Astrocyte (in vitro differentiated cells and primary cell): Measurements from ENCODE around the gene CYP4B1. TPM values are rescaled to one million over a fixed set of nuclear protein-coding genes. Genes with fewer than 3 reads are reported as not detected.

Experiments used
- DNase-seq: peaks from one replicate; pipeline ENCODE4 v3.0.0-alpha.2; 2010; ENCODE audit warnings: low read depth
- FAIRE-seq: peaks from 2 replicates; lab custom pipeline; 2011; peaks lifted over from hg19 to GRCh38; lab: Jason Lieb, UNC
- H2AFZ ChIP-seq: 2 replicates; pipeline ENCODE4 v1.6.0; 2012; ENCODE audit warnings: low read depth, low read length, inconsistent platforms
- H3K27ac ChIP-seq: 2 replicates; pipeline ENCODE4 v1.5.1; 2011; ENCODE audit warnings: low read depth, low read length, inconsistent platforms
- H3K27me3 ChIP-seq: 2 replicates; pipeline ENCODE4 v1.6.0; 2011; ENCODE audit warnings: low read length, inconsistent platforms; ENCODE audit not compliant: insufficient read depth
- H3K36me3 ChIP-seq: 2 replicates; pipeline ENCODE4 v1.5.1; 2011; ENCODE audit warnings: low read length, inconsistent platforms; ENCODE audit not compliant: insufficient read depth
- H3K4me1 ChIP-seq: 2 replicates; pipeline ENCODE4 v1.5.1; 2011; ENCODE audit warnings: low read length, inconsistent platforms; ENCODE audit not compliant: insufficient read depth
- H3K4me2 ChIP-seq: 2 replicates; pipeline ENCODE4 v1.6.0; 2012; ENCODE audit warnings: low read length, inconsistent platforms
- H3K4me3 ChIP-seq: 2 replicates; pipeline ENCODE4 v1.5.1; 2011; ENCODE audit warnings: low read depth, mild to moderate bottlenecking, low read length, inconsistent platforms; ENCODE audit not compliant: insufficient read depth
- H3K79me2 ChIP-seq: 2 replicates; pipeline ENCODE4 v1.6.0; 2012; ENCODE audit warnings: mild to moderate bottlenecking, low read length, inconsistent platforms; ENCODE audit not compliant: insufficient read depth
- H3K9ac ChIP-seq: 2 replicates; pipeline ENCODE4 v1.6.0; 2012; ENCODE audit warnings: mild to moderate bottlenecking, low read length, inconsistent platforms
- H3K9me3 ChIP-seq: 2 replicates; pipeline ENCODE4 v1.5.1; 2012; ENCODE audit warnings: low read depth, mild to moderate bottlenecking, low read length, inconsistent platforms; ENCODE audit not compliant: insufficient read depth
- H4K20me1 ChIP-seq: 2 replicates; pipeline ENCODE4 v1.6.0; 2012; ENCODE audit warnings: low read length, inconsistent platforms; ENCODE audit not compliant: insufficient read depth
- H3K27ac Mint-ChIP-seq: one replicate; pipeline ENCODE4 v1.8.0; 2021; ENCODE audit warnings: mild to moderate bottlenecking, mixed read lengths; ENCODE audit not compliant: unreplicated experiment
- H3K27me3 Mint-ChIP-seq: one replicate; pipeline ENCODE4 v1.8.0; 2021; ENCODE audit warnings: low read depth, mixed read lengths; ENCODE audit not compliant: unreplicated experiment
- H3K36me3 Mint-ChIP-seq: one replicate; pipeline ENCODE4 v1.8.0; 2021; ENCODE audit warnings: low read depth, mixed read lengths; ENCODE audit not compliant: unreplicated experiment
- H3K4me1 Mint-ChIP-seq: one replicate; pipeline ENCODE4 v1.8.0; 2021; ENCODE audit warnings: low read depth, mixed read lengths; ENCODE audit not compliant: unreplicated experiment
- H3K4me3 Mint-ChIP-seq: one replicate; pipeline ENCODE4 v1.8.0; 2021; ENCODE audit warnings: mild to moderate bottlenecking, moderate library complexity, mixed read lengths; ENCODE audit not compliant: unreplicated experiment
- H3K9me3 Mint-ChIP-seq: one replicate; pipeline ENCODE4 v1.8.0; 2021; ENCODE audit warnings: mild to moderate bottlenecking, mixed read lengths; ENCODE audit not compliant: unreplicated experiment
- CTCF ChIP-seq: IDR thresholded peaks from 2 replicates; pipeline ENCODE4 v1.5.1; 2011; ENCODE audit warnings: low read depth, mild to moderate bottlenecking, inconsistent platforms, low read length, moderate library complexity; ENCODE audit not compliant: insufficient read depth
- EZH2 ChIP-seq: IDR thresholded peaks from 2 replicates; pipeline ENCODE4 v1.6.1; 2012; ENCODE audit warnings: mild to moderate bottlenecking, low read length, inconsistent platforms; ENCODE audit not compliant: insufficient read depth
- total RNA-seq: library from RNA; stranded (reverse); gene quantifications from 2 replicates; pipeline ENCODE4 v1.2.1, GENCODE V29; 2021

Gene CYP4B1
- total RNA-seq, 1 donor from 2014 or later, result not detected

- no peaks in the 10 kb centered on the region for H3K4me1 Mint-ChIP-seq
These were observed 7.6 kb downstream of the CYP4B1 start for GRCh38 chr1:46806196-46807020.

DNA sequence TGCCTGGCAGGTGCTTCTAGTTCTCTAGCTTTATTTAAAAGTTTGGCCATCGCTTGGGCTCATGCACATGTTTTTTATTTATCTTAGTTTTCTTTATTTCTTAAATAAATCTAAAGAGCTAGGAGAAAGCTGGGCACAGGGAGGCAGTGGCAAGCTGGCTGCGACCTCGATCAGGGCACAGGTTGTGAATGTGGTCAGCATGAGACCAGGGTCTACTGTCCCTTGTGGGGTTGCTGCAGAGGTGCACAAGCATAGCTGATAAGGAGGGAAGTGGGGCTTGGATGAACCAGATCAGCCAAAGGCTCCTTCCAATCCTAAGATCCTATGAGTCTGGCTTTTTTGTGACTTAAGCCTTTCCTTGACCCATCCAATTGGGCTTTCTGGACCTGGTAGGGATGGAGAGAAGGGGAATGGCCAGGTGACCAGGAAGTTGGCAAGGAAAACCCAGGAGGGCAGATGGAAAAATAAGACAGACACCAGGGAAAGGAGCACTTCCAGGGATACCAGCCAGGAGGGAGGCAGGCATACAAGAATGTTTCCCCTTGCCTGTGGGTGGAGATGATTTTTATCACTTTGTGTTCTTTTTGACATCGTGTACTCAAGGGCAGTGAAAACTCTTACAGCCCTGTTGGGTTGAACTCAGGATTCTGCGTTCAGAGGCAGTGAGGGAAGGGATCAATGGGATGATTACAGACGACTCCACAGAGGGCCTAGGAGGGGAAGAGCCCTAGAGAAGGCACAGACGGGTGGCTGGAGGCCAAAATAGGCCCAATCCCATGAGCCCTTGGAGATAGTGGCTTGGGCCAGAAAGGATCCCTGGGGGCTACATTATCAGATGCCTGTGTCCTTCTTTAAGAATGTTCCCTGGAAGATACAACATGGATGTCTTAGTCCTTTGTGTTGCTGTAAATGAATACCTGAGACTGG is 8.5 kb downstream of the CYP4B1 start:
- H3K27me3 Mint-ChIP-seq, result peaks cover 18% of the 10 kb centered on the region
- no peak overlapping the region for H3K9ac ChIP-seq
- no peak overlapping the region for H3K4me3 ChIP-seq
- no peaks in the 10 kb centered on the region for H3K27me3 ChIP-seq
- H2AFZ ChIP-seq, result no peak overlapping the region
- H3K9me3 ChIP-seq, result no peaks in the 10 kb centered on the region
- no peaks in the 10 kb centered on the region for H3K4me1 Mint-ChIP-seq
- no peak for TF ChIP-seq EZH2
- no peak for TF ChIP-seq CTCF
- FAIRE-seq (no peak), DNase-seq (no peak)
- no peak overlapping the region for H3K27ac Mint-ChIP-seq
- no peaks in the 10 kb centered on the region for H3K4me1 ChIP-seq
- H3K9me3 Mint-ChIP-seq, result peaks cover 5% of the 10 kb centered on the region
- no peak overlapping the region for H3K4me2 ChIP-seq
- H3K36me3 ChIP-seq, result no peaks in the 10 kb centered on the region
- H3K79me2 ChIP-seq, result no peaks in the 10 kb centered on the region
- H3K27ac ChIP-seq, result no peak overlapping the region
- no peaks in the 10 kb centered on the region for H4K20me1 ChIP-seq
- no peak overlapping the region for H3K4me3 Mint-ChIP-seq
- no peaks in the 10 kb centered on the region for H3K36me3 Mint-ChIP-seq

More at GRCh38 chr1:46806196-46807020, 7.6 kb downstream of the CYP4B1 start:
- DNase-seq (no peak), FAIRE-seq (no peak)
- Mint-ChIP-seq H3K4me3 (no peak overlapping the region), H3K36me3 (no peaks in the 10 kb centered on the region), H3K27me3 (peaks cover 18% of the 10 kb centered on the region), H3K9me3 (peaks cover 4% of the 10 kb centered on the region), H3K27ac (no peak overlapping the region)
- H4K20me1 ChIP-seq, result no peaks in the 10 kb centered on the region
- no peak overlapping the region for H2AFZ ChIP-seq
- H3K27me3 ChIP-seq, result no peaks in the 10 kb centered on the region
- no peak overlapping the region for H3K9ac ChIP-seq
- no peak overlapping the region for H3K4me2 ChIP-seq
- no peak overlapping the region for H3K27ac ChIP-seq
- no peak overlapping the region for H3K4me3 ChIP-seq
- no peaks in the 10 kb centered on the region for H3K4me1 ChIP-seq
- H3K79me2 ChIP-seq, result no peaks in the 10 kb centered on the region
- TF ChIP-seq EZH2, result no peak
- TF ChIP-seq CTCF, result no peak
- no peaks in the 10 kb centered on the region for H3K9me3 ChIP-seq
- H3K36me3 ChIP-seq, result no peaks in the 10 kb centered on the region
